H1 (cell line): ENCODE measurements around the gene KCNK2. TPM values are rescaled to one million over a fixed set of nuclear protein-coding genes. Genes with fewer than 3 reads are reported as not detected.

Source experiments
- BRCA1 ChIP-seq: IDR thresholded peaks from 2 replicates; pipeline ENCODE4 v1.6.1; 2012; ENCODE audit warnings: low read depth, low read length, improper control_type of control experiment
- CBX5 ChIP-seq: fragments of 300-800, 300-1000 bp; sonication (generic); IDR thresholded peaks from 2 replicates; pipeline ENCODE4 v1.7.1; 2016; ENCODE audit warnings: antibody characterized with exemption, low read length, low read depth
- RAD21 ChIP-seq, 2 experiments: IDR thresholded peaks in 1 of 2; conservative IDR thresholded peaks in 1 of 2; 2 replicates each; pipeline ENCODE4 v1.6.1; 2011; ENCODE audit warnings: low read depth in 2 of 2, low read length in 2 of 2, improper control_type of control experiment in 1 of 2, inconsistent platforms in 1 of 2, mild to moderate bottlenecking in 1 of 2, moderate library complexity in 1 of 2
- SP1 ChIP-seq: IDR thresholded peaks from 2 replicates; pipeline ENCODE4 v1.6.1; 2011; ENCODE audit warnings: low read depth, low read length
- polyA plus RNA-seq, 7 experiments: library from polyadenylated mRNA; depleted of rRNA in 3 of 7; stranded (reverse) in 5 of 7; unstranded in 2 of 7; fragments of >200 nt in 5 of 7; fragments of 200-250 nt in 2 of 7; gene quantifications; 1 replicate in 5 of 7; 2 replicates in 1 of 7; 4 replicates in 1 of 7; pipeline versions ENCODE4 v1.2.1 to v1.2.3, GENCODE V29; 2011 to 2013; ENCODE audit warnings: missing spikeins in 2 of 7, mixed read lengths in 2 of 7
- total RNA-seq: library from RNA; stranded (reverse); fragmentation: NEBNext Ultra II Directional; extraction: Animal tissue kit (Norgen Biotek cat#: 25700); gene quantifications from 2 replicates; pipeline ENCODE4 v1.2.1, GENCODE V29; 2021

The KCNK2 gene
- total and polyA plus RNA-seq, 2 of the 8 experiments (the other 6 are each of a cell fraction or from before 2014, with no cell fraction given), result 0.59 to 1.2 TPM

DNA sequence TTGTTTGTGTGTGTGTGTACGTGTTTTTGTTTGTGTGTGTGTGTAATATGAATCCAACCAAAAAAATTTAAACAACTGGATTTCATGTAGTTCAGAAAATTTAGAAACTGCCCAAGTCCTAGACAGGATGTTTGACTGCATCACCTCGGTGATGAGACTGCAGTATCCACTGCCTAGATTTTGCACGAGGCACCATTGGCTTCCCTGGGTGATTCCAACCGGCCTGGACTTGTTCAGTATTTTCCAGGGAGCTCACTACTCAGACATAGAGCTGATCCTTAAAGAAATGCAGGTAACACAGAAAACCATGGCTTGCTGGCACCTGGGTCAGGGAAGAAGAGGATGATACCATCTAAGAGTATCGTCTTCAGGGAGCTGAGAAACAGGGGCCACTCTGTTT, 18.2 kb upstream of the KCNK2 start (continued):
- TF ChIP-seq BRCA1 (no peak), SP1 (no peak), CBX5 (no peak), RAD21 (IDR thresholded peaks at IDR 0.05 in 1 of 2, conservative IDR thresholded peaks at IDR 0.05 in 1 of 2; ENCODE audit: low read depth in 2 of 2, low read length in 2 of 2) (no peak)
